Spinal cord (tissue), 10 donors: ENCODE data around the gene GPR78. TPM values are rescaled to one million over a fixed set of nuclear protein-coding genes. Genes with fewer than 3 reads are reported as not detected.

Experiments
- DNase-seq, 6 donors: peaks; one replicate each; pipeline versions ENCODE4 v3.0.0 to v3.0.0-alpha.2; 2013 to 2015; ENCODE audit warnings: low spot score in 6 of 6, low read depth in 4 of 6
- H3K27ac ChIP-seq: one replicate; pipeline ENCODE4 v1.5.1; 2013; ENCODE audit warnings: low read depth, low read length, control low read depth
- H3K27me3 ChIP-seq: one replicate; pipeline ENCODE4 v1.6.1; 2013; ENCODE audit warnings: low read length; ENCODE audit not compliant: control insufficient read depth, insufficient read depth
- H3K36me3 ChIP-seq: one replicate; pipeline ENCODE4 v1.6.1; 2013; ENCODE audit warnings: low read length; ENCODE audit not compliant: control insufficient read depth, insufficient read depth
- H3K4me1 ChIP-seq: one replicate; pipeline ENCODE4 v1.6.1; 2013; ENCODE audit warnings: low read length; ENCODE audit not compliant: control insufficient read depth, insufficient read depth
- H3K4me3 ChIP-seq: one replicate; pipeline ENCODE4 v1.5.1; 2013; ENCODE audit warnings: low read depth, low read length, control low read depth
- H3K9me3 ChIP-seq: one replicate; pipeline ENCODE4 v1.6.1; 2013; ENCODE audit warnings: low read length; ENCODE audit not compliant: control insufficient read depth, insufficient read depth
- WGBS: methylation state at CpG from one replicate; pipeline ENCODE4 v1.1.5; 2013; ENCODE audit warnings: missing lambda C conversion rate; ENCODE audit not compliant: insufficient coverage; 5-methylcytosine and 5-hydroxymethylcytosine counted together
- polyA plus RNA-seq, 2 donors: library from polyadenylated mRNA; unstranded; fragments of 120-200 nt; gene quantifications; one replicate each; pipeline ENCODE4 v1.2.1, GENCODE V29; 2013; ENCODE audit not compliant: insufficient read length in 2 of 2
- total RNA-seq, 2 donors: library from RNA; depleted of rRNA in 1 of 2; stranded (reverse); fragments of 120-200 nt in 1 of 2; fragments of >200 nt in 1 of 2; gene quantifications; one replicate each; pipeline versions ENCODE4 v1.2.3 to v1.2.4, GENCODE V29; 2013 to 2014
- donor health status: healthy.

Gene GPR78
- total and polyA plus RNA-seq, 4 donors: 0.89 to 3.0 (median 1.1) TPM; not detected in 1

- no peaks in the 10 kb centered on the region for H3K27me3 ChIP-seq
- no peak for DNase-seq
- no peaks in the 10 kb centered on the region for H3K4me1 ChIP-seq
- H3K27ac ChIP-seq: no peak overlapping the region
- no peaks in the 10 kb centered on the region for H3K9me3 ChIP-seq
- 88% methylated on average over 10 of the region's 12 CpGs for WGBS
- H3K36me3 ChIP-seq: no peaks in the 10 kb centered on the region
- no peak overlapping the region for H3K4me3 ChIP-seq
Observed at GRCh38 chr4:8559524-8560264, 20.5 kb upstream of the GPR78 start.

GRCh38 chr4:8560265-8561047 is 19.7 kb upstream of the GPR78 start:
- Histone ChIP-seq H3K4me3 (no peak overlapping the region), H3K9me3 (no peaks in the 10 kb centered on the region), H3K4me1 (no peaks in the 10 kb centered on the region), H3K27me3 (no peaks in the 10 kb centered on the region), H3K27ac (no peak overlapping the region), H3K36me3 (no peaks in the 10 kb centered on the region)
- DNase-seq: no peak
- WGBS: 74% methylated on average over 11 of the region's 16 CpGs

- Histone ChIP-seq H3K27ac (no peak overlapping the region), H3K4me3 (no peak overlapping the region), H3K27me3 (no peaks in the 10 kb centered on the region), H3K36me3 (no peaks in the 10 kb centered on the region), H3K4me1 (no peaks in the 10 kb centered on the region), H3K9me3 (no peaks in the 10 kb centered on the region)
- DNase-seq: no peak
- WGBS: no CpG with 5 or more reads among the region's 1 CpG
Observed at GRCh38 chr4:8564595-8564994, 15.6 kb upstream of the GPR78 start.

GRCh38 chr4:8568068-8568668 is 12.0 kb upstream of the GPR78 start:
- DNase-seq: no peak
- Histone ChIP-seq H3K27me3 (peaks cover 3% of the 10 kb centered on the region), H3K4me3 (no peak overlapping the region), H3K36me3 (no peaks in the 10 kb centered on the region), H3K27ac (no peak overlapping the region), H3K4me1 (no peaks in the 10 kb centered on the region), H3K9me3 (no peaks in the 10 kb centered on the region)
- 40% methylated on average over 4 of the region's 5 CpGs for WGBS

GRCh38 chr4:8570201-8570600 is 10.0 kb upstream of the GPR78 start:
- Histone ChIP-seq H3K27me3 (peaks cover 3% of the 10 kb centered on the region), H3K36me3 (no peaks in the 10 kb centered on the region), H3K4me3 (no peak overlapping the region), H3K27ac (no peak overlapping the region), H3K9me3 (no peaks in the 10 kb centered on the region), H3K4me1 (no peaks in the 10 kb centered on the region)
- WGBS: no CpG with 5 or more reads among the region's 1 CpG
- no peak for DNase-seq

GRCh38 chr4:8571702-8572685 is 8.2 kb upstream of the GPR78 start:
- WGBS: 81% methylated on average over 5 of the region's 6 CpGs
- no peaks in the 10 kb centered on the region for H3K9me3 ChIP-seq
- H3K36me3 ChIP-seq: no peaks in the 10 kb centered on the region
- H3K4me3 ChIP-seq: no peak overlapping the region
- peaks cover 3% of the 10 kb centered on the region for H3K27me3 ChIP-seq
- H3K4me1 ChIP-seq: no peaks in the 10 kb centered on the region
- H3K27ac ChIP-seq: no peak overlapping the region
- no peak for DNase-seq

- Histone ChIP-seq H3K4me1 (no peaks in the 10 kb centered on the region), H3K9me3 (no peaks in the 10 kb centered on the region), H3K4me3 (no peak overlapping the region), H3K36me3 (no peaks in the 10 kb centered on the region), H3K27me3 (peaks cover 7% of the 10 kb centered on the region), H3K27ac (no peak overlapping the region)
- 88% methylated on average over 4 of the region's 5 CpGs for WGBS
- DNase-seq: no peak
Observed at GRCh38 chr4:8573266-8573665, 6.9 kb upstream of the GPR78 start.

- no peak for DNase-seq
- Histone ChIP-seq H3K4me1 (no peaks in the 10 kb centered on the region), H3K27ac (no peak overlapping the region), H3K27me3 (peaks cover 22% of the 10 kb centered on the region), H3K9me3 (no peaks in the 10 kb centered on the region), H3K36me3 (no peaks in the 10 kb centered on the region), H3K4me3 (no peak overlapping the region)
- WGBS: 78% methylated on average over 5 of the region's 5 CpGs
Observed at GRCh38 chr4:8574796-8575370, 5.3 kb upstream of the GPR78 start.

GRCh38 chr4:8575457-8575856 is 4.7 kb upstream of the GPR78 start:
- Histone ChIP-seq H3K36me3 (no peaks in the 10 kb centered on the region), H3K27ac (no peak overlapping the region), H3K4me1 (peaks cover 5% of the 10 kb centered on the region), H3K27me3 (peaks cover 28% of the 10 kb centered on the region), H3K9me3 (no peaks in the 10 kb centered on the region), H3K4me3 (no peak overlapping the region)
- WGBS: 86% methylated on average over 3 of the region's 4 CpGs
- no peak for DNase-seq
